Activated naive CD4-positive, alpha-beta T cell treated with anti-CD3 and anti-CD28 coated beads, Interleukin-2, amount 50 U/mL, for 24 hours (primary cell): Measurements from ENCODE around the gene NES.

Experiments
- H3K27ac Mint-ChIP-seq: one replicate; pipeline ENCODE4 v1.8.0; 2021; ENCODE audit warnings: mild to moderate bottlenecking, mixed read lengths
- H3K27me3 Mint-ChIP-seq: one replicate; pipeline ENCODE4 v1.8.0; 2021; ENCODE audit warnings: mixed read lengths
- H3K36me3 Mint-ChIP-seq: one replicate; pipeline ENCODE4 v1.8.0; 2021; ENCODE audit warnings: mixed read lengths
- H3K4me1 Mint-ChIP-seq: one replicate; pipeline ENCODE4 v1.8.0; 2021; ENCODE audit warnings: mixed read lengths
- H3K4me3 Mint-ChIP-seq: one replicate; pipeline ENCODE4 v1.8.0; 2021; ENCODE audit warnings: mild to moderate bottlenecking, mixed read lengths
- H3K9me3 Mint-ChIP-seq: one replicate; pipeline ENCODE4 v1.8.0; 2021; ENCODE audit warnings: mixed read lengths

NES gene

GRCh38 chr1:156692925-156693847, 16.0 kb upstream of the NES start:
- peak overlapping the region; percentile 6 for H3K27ac Mint-ChIP-seq
- H3K36me3 Mint-ChIP-seq, result peaks cover 3% of the 10 kb centered on the region
- peaks cover 24% of the 10 kb centered on the region for H3K4me1 Mint-ChIP-seq
- no peak overlapping the region for H3K4me3 Mint-ChIP-seq
- no peaks in the 10 kb centered on the region for H3K9me3 Mint-ChIP-seq
- peaks cover 31% of the 10 kb centered on the region for H3K27me3 Mint-ChIP-seq

- Mint-ChIP-seq H3K9me3 (no peaks in the 10 kb centered on the region), H3K4me1 (peaks cover 24% of the 10 kb centered on the region), H3K36me3 (peaks cover 3% of the 10 kb centered on the region), H3K27me3 (peaks cover 31% of the 10 kb centered on the region), H3K27ac (no peak overlapping the region), H3K4me3 (no peak overlapping the region)
Measured at GRCh38 chr1:156692441-156692924, 15.3 kb upstream of the NES start.

- H3K27ac Mint-ChIP-seq, result no peak overlapping the region
- peaks cover 24% of the 10 kb centered on the region for H3K4me1 Mint-ChIP-seq
- H3K27me3 Mint-ChIP-seq, result peaks cover 31% of the 10 kb centered on the region
- H3K4me3 Mint-ChIP-seq, result no peak overlapping the region
- no peaks in the 10 kb centered on the region for H3K9me3 Mint-ChIP-seq
- H3K36me3 Mint-ChIP-seq, result peaks cover 3% of the 10 kb centered on the region
Measured at GRCh38 chr1:156691665-156692440, 14.6 kb upstream of the NES start.

GRCh38 chr1:156691191-156691590, 14.0 kb upstream of the NES start:
- Mint-ChIP-seq H3K9me3 (no peaks in the 10 kb centered on the region), H3K27ac (no peak overlapping the region), H3K36me3 (peaks cover 3% of the 10 kb centered on the region), H3K27me3 (peaks cover 30% of the 10 kb centered on the region), H3K4me1 (peaks cover 24% of the 10 kb centered on the region), H3K4me3 (no peak overlapping the region)

- Mint-ChIP-seq H3K9me3 (no peaks in the 10 kb centered on the region), H3K27me3 (peaks cover 30% of the 10 kb centered on the region), H3K4me3 (no peak overlapping the region), H3K27ac (no peak overlapping the region), H3K4me1 (peaks cover 24% of the 10 kb centered on the region), H3K36me3 (peaks cover 3% of the 10 kb centered on the region)
Measured at GRCh38 chr1:156690675-156691036, 13.4 kb upstream of the NES start.

- Mint-ChIP-seq H3K27me3 (peaks cover 30% of the 10 kb centered on the region), H3K4me3 (no peak overlapping the region), H3K4me1 (peaks cover 24% of the 10 kb centered on the region), H3K9me3 (no peaks in the 10 kb centered on the region), H3K27ac (peak overlapping the region; percentile 53), H3K36me3 (peaks cover 3% of the 10 kb centered on the region)
Measured at GRCh38 chr1:156689953-156690674, 12.9 kb upstream of the NES start.

GRCh38 chr1:156689035-156689952, 12.1 kb upstream of the NES start:
- Mint-ChIP-seq H3K4me3 (no peak overlapping the region), H3K9me3 (no peaks in the 10 kb centered on the region), H3K4me1 (peaks cover 28% of the 10 kb centered on the region), H3K27me3 (peaks cover 26% of the 10 kb centered on the region), H3K36me3 (peaks cover 3% of the 10 kb centered on the region), H3K27ac (no peak overlapping the region)

GRCh38 chr1:156684227-156684782, 7.1 kb upstream of the NES start:
- H3K4me1 Mint-ChIP-seq, result peaks cover 17% of the 10 kb centered on the region
- no peak overlapping the region for H3K4me3 Mint-ChIP-seq
- H3K27ac Mint-ChIP-seq, result no peak overlapping the region
- peaks cover 16% of the 10 kb centered on the region for H3K27me3 Mint-ChIP-seq
- no peaks in the 10 kb centered on the region for H3K9me3 Mint-ChIP-seq
- H3K36me3 Mint-ChIP-seq, result no peaks in the 10 kb centered on the region

GRCh38 chr1:156682166-156682890, 5.1 kb upstream of the NES start:
- H3K27me3 Mint-ChIP-seq, result peaks cover 26% of the 10 kb centered on the region

GRCh38 chr1:156681196-156681960, 4.2 kb upstream of the NES start:
- Mint-ChIP-seq H3K27me3 (peaks cover 28% of the 10 kb centered on the region), H3K4me3 (no peak overlapping the region), H3K27ac (no peak overlapping the region), H3K9me3 (no peaks in the 10 kb centered on the region), H3K36me3 (no peaks in the 10 kb centered on the region), H3K4me1 (peaks cover 30% of the 10 kb centered on the region)

More at GRCh38 chr1:156682166-156682890, 5.1 kb upstream of the NES start:
- no peak overlapping the region for H3K4me3 Mint-ChIP-seq
- no peaks in the 10 kb centered on the region for H3K36me3 Mint-ChIP-seq
- H3K4me1 Mint-ChIP-seq, result peaks cover 29% of the 10 kb centered on the region
- no peaks in the 10 kb centered on the region for H3K9me3 Mint-ChIP-seq
- H3K27ac Mint-ChIP-seq, result no peak overlapping the region

GRCh38 chr1:156680056-156680455, 2.8 kb upstream of the NES start:
- H3K4me3 Mint-ChIP-seq, result no peak overlapping the region
- no peak overlapping the region for H3K27ac Mint-ChIP-seq
- peaks cover 30% of the 10 kb centered on the region for H3K4me1 Mint-ChIP-seq
- H3K9me3 Mint-ChIP-seq, result no peaks in the 10 kb centered on the region
- peaks cover 28% of the 10 kb centered on the region for H3K27me3 Mint-ChIP-seq
- no peaks in the 10 kb centered on the region for H3K36me3 Mint-ChIP-seq

- H3K36me3 Mint-ChIP-seq, result no peaks in the 10 kb centered on the region
- no peak overlapping the region for H3K27ac Mint-ChIP-seq
- H3K27me3 Mint-ChIP-seq, result peaks cover 31% of the 10 kb centered on the region
- peak overlapping the region; percentile 26 for H3K4me3 Mint-ChIP-seq
- H3K4me1 Mint-ChIP-seq, result peaks cover 13% of the 10 kb centered on the region
- H3K9me3 Mint-ChIP-seq, result no peaks in the 10 kb centered on the region
Measured at GRCh38 chr1:156677616-156678596, 699 bp upstream of the NES start.
